ENCODE measurements around the gene NCL.
"Not testable (repeated sequence)": the region's sequence is repeated elsewhere in the genome, so short reads cannot be mapped to it uniquely, and the experiment has no call there.

NCL gene

GRCh38 chr2:231464576-231465540 lies 574 bp upstream of the NCL start:
- Histone ChIP-seq H3K27ac (ENCODE audit: low read length) (peak overlapping the region; percentile 97), H3K27me3 (ENCODE audit: insufficient read depth, low read length) (no peaks in the 10 kb centered on the region), H3K4me1 (ENCODE audit: insufficient read depth, low read length) (no peaks in the 10 kb centered on the region), H3K9ac (ENCODE audit: low read depth, low read length) (peak overlapping the region; percentile 100), H3K9me3 (ENCODE audit: insufficient read depth, low read depth, low read length) (no peaks in the 10 kb centered on the region), H3K36me3 (ENCODE audit: insufficient read depth, low read depth, low read length) (peaks cover 40% of the 10 kb centered on the region), H3K4me3 (ENCODE audit: low read length) (peak overlapping the region; percentile 97)

GRCh38 chr2:231462729-231463465 lies 1.4 kb downstream of the NCL start:
- no peaks in the 10 kb centered on the region for H3K27me3 ChIP-seq (ENCODE audit: insufficient read depth, low read length)
- no peaks in the 10 kb centered on the region for H3K4me1 ChIP-seq (ENCODE audit: insufficient read depth, low read length)
- H3K27ac ChIP-seq (ENCODE audit: low read length) = peak overlapping the region; percentile 96
- no peaks in the 10 kb centered on the region for H3K9me3 ChIP-seq (ENCODE audit: insufficient read depth, low read depth, low read length)
- H3K36me3 ChIP-seq (ENCODE audit: insufficient read depth, low read depth, low read length) = peaks cover 60% of the 10 kb centered on the region
- H3K4me3 ChIP-seq (ENCODE audit: low read length) = peak overlapping the region; percentile 87
- peak overlapping the region; percentile 99 for H3K9ac ChIP-seq (ENCODE audit: low read depth, low read length)

- H3K9me3 ChIP-seq (ENCODE audit: insufficient read depth, low read depth, low read length) = no peaks in the 10 kb centered on the region
- H3K9ac ChIP-seq (ENCODE audit: low read depth, low read length) = 0 out of 2 replicates have a peak overlapping the region, but pooled peaks have one; percentile 99
- peaks cover 74% of the 10 kb centered on the region for H3K36me3 ChIP-seq (ENCODE audit: insufficient read depth, low read depth, low read length)
- H3K4me3 ChIP-seq (ENCODE audit: low read length) = peak overlapping the region; percentile 87; the same call in 1 of the 2 replicates
- H3K27me3 ChIP-seq (ENCODE audit: insufficient read depth, low read length) = no peaks in the 10 kb centered on the region
- H3K27ac ChIP-seq (ENCODE audit: low read length) = no peak overlapping the region
- no peaks in the 10 kb centered on the region for H3K4me1 ChIP-seq (ENCODE audit: insufficient read depth, low read length)
Measured at GRCh38 chr2:231461516-231461971, 2.7 kb downstream of the NCL start.

GRCh38 chr2:231460841-231461240 lies 3.4 kb downstream of the NCL start:
- H3K27ac ChIP-seq (ENCODE audit: low read length); H3K9ac ChIP-seq (ENCODE audit: low read depth, low read length); H3K4me1 ChIP-seq (ENCODE audit: insufficient read depth, low read length); H3K9me3 ChIP-seq (ENCODE audit: insufficient read depth, low read depth, low read length); H3K27me3 ChIP-seq (ENCODE audit: insufficient read depth, low read length); H3K4me3 ChIP-seq (ENCODE audit: low read length): not testable (repeated sequence)
- H3K36me3 ChIP-seq (ENCODE audit: insufficient read depth, low read depth, low read length) = peaks cover 81% of the 10 kb centered on the region

DNA sequence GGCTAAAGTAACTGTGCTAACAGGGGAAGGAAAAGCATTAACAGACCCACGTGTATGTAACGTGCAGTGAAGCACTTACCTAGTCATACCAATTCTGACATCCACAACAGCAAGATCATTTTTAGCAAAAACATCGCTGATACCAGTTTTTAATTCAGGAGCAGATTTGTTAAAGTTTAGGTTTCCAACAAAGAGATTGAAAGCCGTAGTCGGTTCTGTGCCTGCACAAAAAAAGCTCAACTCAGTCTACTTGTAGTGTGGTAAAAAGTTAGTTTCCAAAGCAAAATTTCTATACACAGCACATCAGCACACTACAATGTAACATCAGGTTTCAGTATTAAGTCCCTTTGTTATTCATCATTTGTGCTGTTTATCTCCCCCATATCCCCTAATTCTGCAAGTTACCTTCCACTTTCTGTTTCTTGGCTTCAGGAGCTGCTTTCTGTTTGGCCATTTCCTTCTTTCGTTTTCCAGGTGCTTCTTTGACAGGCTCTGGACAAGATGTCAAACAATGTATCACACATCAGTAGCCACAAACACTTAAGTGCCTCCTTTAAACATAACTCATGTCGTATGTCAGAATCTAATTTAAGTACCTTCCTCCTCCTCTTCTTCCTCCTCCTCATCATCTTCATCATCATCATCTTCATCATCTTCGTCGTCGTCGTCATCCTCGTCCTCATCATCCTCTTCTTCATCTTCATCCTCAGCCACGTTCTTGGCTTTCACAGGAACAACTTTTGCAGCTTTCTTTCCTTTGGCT lies 4.0 kb downstream of the NCL start:
- no peak overlapping the region for H3K27ac ChIP-seq (ENCODE audit: low read length)
- H3K9me3 ChIP-seq (ENCODE audit: insufficient read depth, low read depth, low read length) = no peaks in the 10 kb centered on the region
- no peaks in the 10 kb centered on the region for H3K4me1 ChIP-seq (ENCODE audit: insufficient read depth, low read length)
- H3K36me3 ChIP-seq (ENCODE audit: insufficient read depth, low read depth, low read length) = peaks cover 86% of the 10 kb centered on the region
- no peak overlapping the region for H3K9ac ChIP-seq (ENCODE audit: low read depth, low read length)
- H3K27me3 ChIP-seq (ENCODE audit: insufficient read depth, low read length) = no peaks in the 10 kb centered on the region
- H3K4me3 ChIP-seq (ENCODE audit: low read length) = no peak overlapping the region; the same call in 1 of the 2 replicates

DNA sequence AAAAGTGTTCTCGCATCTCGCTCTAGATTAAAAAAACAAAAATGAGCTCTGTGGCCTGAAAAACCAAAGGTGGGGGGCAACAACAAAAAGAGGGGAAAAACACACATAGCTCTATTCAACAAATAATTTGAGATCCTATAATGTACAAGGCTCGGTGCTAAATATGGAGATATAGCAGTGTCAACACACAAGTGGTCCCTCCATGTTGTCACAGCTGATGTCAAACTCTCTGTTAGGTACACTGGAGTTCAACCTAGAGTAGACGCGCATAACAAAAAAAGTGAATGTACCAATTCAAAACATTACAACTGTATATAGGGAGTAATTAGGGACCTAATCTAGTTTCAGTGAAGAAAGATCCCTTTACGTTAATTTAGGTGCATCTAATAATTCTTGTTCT lies 5.9 kb downstream of the NCL start:
- Histone ChIP-seq H3K27me3 (ENCODE audit: insufficient read depth, low read length) (no peaks in the 10 kb centered on the region), H3K9me3 (ENCODE audit: insufficient read depth, low read depth, low read length) (no peaks in the 10 kb centered on the region), H3K4me1 (ENCODE audit: insufficient read depth, low read length) (no peaks in the 10 kb centered on the region), H3K9ac (ENCODE audit: low read depth, low read length) (no peak overlapping the region), H3K27ac (ENCODE audit: low read length) (no peak overlapping the region), H3K36me3 (ENCODE audit: insufficient read depth, low read depth, low read length) (peaks cover 100% of the 10 kb centered on the region), H3K4me3 (ENCODE audit: low read length) (no peak overlapping the region)

- H3K4me3 ChIP-seq (ENCODE audit: low read length) = no peak overlapping the region
- no peaks in the 10 kb centered on the region; the same call in 1 of the 2 replicates for H3K4me1 ChIP-seq (ENCODE audit: insufficient read depth, low read length)
- no peaks in the 10 kb centered on the region for H3K27me3 ChIP-seq (ENCODE audit: insufficient read depth, low read length)
- no peak overlapping the region for H3K9ac ChIP-seq (ENCODE audit: low read depth, low read length)
- H3K36me3 ChIP-seq (ENCODE audit: insufficient read depth, low read depth, low read length) = peaks cover 96% of the 10 kb centered on the region
- H3K27ac ChIP-seq (ENCODE audit: low read length) = no peak overlapping the region
- no peaks in the 10 kb centered on the region for H3K9me3 ChIP-seq (ENCODE audit: insufficient read depth, low read depth, low read length)
Measured at GRCh38 chr2:231457101-231457500, 7.2 kb downstream of the NCL start.

DNA sequence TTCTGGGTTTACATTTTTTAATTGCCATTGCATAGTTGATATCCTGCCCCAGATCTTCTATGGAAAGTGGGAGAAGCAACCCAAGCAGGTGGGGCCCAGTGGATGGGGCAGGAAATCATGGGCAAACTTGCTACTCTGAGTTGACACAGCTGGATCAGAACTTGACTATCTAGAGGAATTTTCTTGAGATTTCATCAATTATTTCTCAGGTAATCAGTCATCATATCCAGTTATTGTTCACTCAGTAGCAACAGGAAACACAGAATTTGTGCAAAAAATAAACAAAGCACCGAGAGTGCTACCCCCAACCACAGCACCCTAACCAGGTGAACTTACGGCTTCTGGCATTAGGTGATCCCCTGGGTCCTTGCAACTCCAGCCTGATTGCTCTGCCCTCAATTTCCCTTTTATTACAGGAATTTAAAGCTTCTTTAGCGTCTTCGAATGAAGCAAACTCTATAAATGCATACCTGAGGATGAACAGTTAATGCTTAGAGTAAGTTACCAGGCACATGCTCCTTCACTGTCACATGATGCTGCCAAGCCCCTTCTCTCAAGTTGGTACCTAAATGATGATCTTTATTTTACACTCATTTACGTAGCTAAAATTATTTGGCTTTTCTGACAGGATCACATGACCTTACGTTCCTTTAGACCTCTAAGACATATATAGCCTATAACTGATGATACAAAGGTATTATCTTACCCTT lies 7.8 kb downstream of the NCL start:
- Histone ChIP-seq H3K27ac (ENCODE audit: low read length) (no peak overlapping the region), H3K4me1 (ENCODE audit: insufficient read depth, low read length) (no peaks in the 10 kb centered on the region; the same call in 1 of the 2 replicates), H3K36me3 (ENCODE audit: insufficient read depth, low read depth, low read length) (peaks cover 94% of the 10 kb centered on the region)

DNA sequence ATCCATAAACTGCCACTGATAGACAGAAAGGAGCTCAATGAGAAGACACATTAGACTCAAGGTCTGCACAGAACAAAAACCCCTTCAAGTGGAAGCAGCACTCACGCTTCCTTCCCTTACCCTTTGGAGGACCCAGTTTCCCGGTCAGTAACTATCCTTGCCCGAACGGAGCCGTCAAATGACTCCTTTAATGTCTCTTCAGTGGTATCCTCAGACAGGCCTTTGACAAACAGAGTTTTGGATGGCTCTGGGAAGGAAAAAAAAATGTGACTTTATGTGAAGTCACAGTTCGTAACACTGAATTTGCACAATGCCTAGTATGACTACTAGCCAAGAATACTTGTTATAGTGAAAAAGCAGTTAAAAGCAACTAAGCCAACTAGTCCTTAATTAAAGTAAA lies 8.4 kb downstream of the NCL start:
- Histone ChIP-seq H3K36me3 (ENCODE audit: insufficient read depth, low read depth, low read length) (peaks cover 90% of the 10 kb centered on the region), H3K9me3 (ENCODE audit: insufficient read depth, low read depth, low read length) (no peaks in the 10 kb centered on the region), H3K27me3 (ENCODE audit: insufficient read depth, low read length) (no peaks in the 10 kb centered on the region), H3K4me1 (ENCODE audit: insufficient read depth, low read length) (no peaks in the 10 kb centered on the region; the same call in 1 of the 2 replicates), H3K9ac (ENCODE audit: low read depth, low read length) (no peak overlapping the region), H3K4me3 (ENCODE audit: low read length) (no peak overlapping the region), H3K27ac (ENCODE audit: low read length) (no peak overlapping the region)

More for the DNA sequence above, 7.8 kb downstream of the NCL start:
- no peaks in the 10 kb centered on the region for H3K9me3 ChIP-seq (ENCODE audit: insufficient read depth, low read depth, low read length)
- no peaks in the 10 kb centered on the region for H3K27me3 ChIP-seq (ENCODE audit: insufficient read depth, low read length)
- H3K4me3 ChIP-seq (ENCODE audit: low read length) = no peak overlapping the region
- H3K9ac ChIP-seq (ENCODE audit: low read depth, low read length) = no peak overlapping the region

GRCh38 chr2:231455222-231455621 lies 9.1 kb downstream of the NCL start:
- no peaks in the 10 kb centered on the region for H3K9me3 ChIP-seq (ENCODE audit: insufficient read depth, low read depth, low read length)
- peaks cover 83% of the 10 kb centered on the region for H3K36me3 ChIP-seq (ENCODE audit: insufficient read depth, low read depth, low read length)
- no peak overlapping the region for H3K27ac ChIP-seq (ENCODE audit: low read length)
- no peaks in the 10 kb centered on the region for H3K27me3 ChIP-seq (ENCODE audit: insufficient read depth, low read length)
- H3K4me1 ChIP-seq (ENCODE audit: insufficient read depth, low read length) = no peaks in the 10 kb centered on the region; the same call in 1 of the 2 replicates
- H3K9ac ChIP-seq (ENCODE audit: low read depth, low read length) = no peak overlapping the region
- no peak overlapping the region for H3K4me3 ChIP-seq (ENCODE audit: low read length)

All from iPS-20b (cell line).